Suprapubic skin (tissue), 4 donors: Measurements from ENCODE around the gene SPIRE1.

Experiments used
- CTCF ChIP-seq, 2 donors: fragments of 200-600 bp in 1 of 2; fragments of 450-650 bp in 1 of 2; sonication (generic) in 1 of 2; IDR thresholded peaks; one replicate each; pipeline ENCODE4 v1.5.1; 2016 to 2019; ENCODE audit warnings: antibody characterized with exemption in 2 of 2, mild to moderate bottlenecking in 1 of 2, moderate library complexity in 1 of 2
- EP300 ChIP-seq: sonication (generic); formaldehyde crosslinking; IDR thresholded peaks from one replicate; pipeline ENCODE4 v1.6.1; 2017; ENCODE audit warnings: antibody characterized with exemption
- POLR2A ChIP-seq, 2 donors: fragments of 450-650 bp; IDR thresholded peaks; one replicate each; pipeline ENCODE4 v1.6.1; 2017; ENCODE audit warnings: antibody characterized with exemption in 2 of 2, mild to moderate bottlenecking in 2 of 2, moderate library complexity in 2 of 2
- POLR2AphosphoS5 ChIP-seq, 3 donors: sonication (generic); formaldehyde crosslinking; IDR thresholded peaks; one replicate each; pipeline ENCODE4 v1.6.1; 2017; ENCODE audit warnings: antibody characterized with exemption in 3 of 3

- TF ChIP-seq CTCF (IDR thresholded peaks at IDR 0.05), result no peak
- TF ChIP-seq POLR2A (IDR thresholded peaks at IDR 0.05), result no peak
- no peak for TF ChIP-seq EP300
- TF ChIP-seq POLR2AphosphoS5 (IDR thresholded peaks at IDR 0.05), result no peak
These were observed 59.6 kb downstream of the SPIRE1 start for GRCh38 chr18:12598181-12598930.
